Mucosa of descending colon (tissue), 3 donors: ENCODE measurements around the gene MVD. TPM values are rescaled to one million over a fixed set of nuclear protein-coding genes. Genes with fewer than 3 reads are reported as not detected.

Source experiments
- ATAC-seq: fragments of 200-7000 bp; cut with Tn5 transposase; one replicate; pipeline ENCODE4 v1.9.1; 2020; ENCODE audit warnings: mild to moderate bottlenecking, moderate library complexity
- DNase-seq, 3 donors: peaks; one replicate each; pipeline ENCODE4 v3.0.0-alpha.2; 2020
- H3K36me3 ChIP-seq: fragments of 200-600 bp; one replicate; pipeline ENCODE4 v1.8.0; 2021; ENCODE audit warnings: low read depth, mild to moderate bottlenecking
- H3K4me1 ChIP-seq: fragments of 200-600 bp; one replicate; pipeline ENCODE4 v1.8.0; 2021; ENCODE audit warnings: low read depth, mild to moderate bottlenecking
- H3K4me3 ChIP-seq: fragments of 200-600 bp; one replicate; pipeline ENCODE4 v1.8.0; 2021; ENCODE audit warnings: mild to moderate bottlenecking
- H3K9me3 ChIP-seq: fragments of 200-600 bp; one replicate; pipeline ENCODE4 v1.8.0; 2021; ENCODE audit warnings: mild to moderate bottlenecking
- CTCF ChIP-seq: fragments of 200-600 bp; IDR thresholded peaks from one replicate; pipeline ENCODE4 v1.8.0; 2022; ENCODE audit warnings: antibody characterized with exemption, mild to moderate bottlenecking
- intact Hi-C, 2 donors: fragments of 100-400 bp; cut with DNase I in 1 of 2; cut with micrococcal nuclease in 1 of 2; formaldehyde crosslinking; loops; one replicate each; pipeline versions ENCODE4 v1.11.0 to v1.11.1; 2022; cut with DNase I, micrococcal nuclease
- total RNA-seq, 3 donors: library from RNA; stranded (reverse); fragmentation: NEBNext Ultra II Directional in 2 of 3; extraction: Animal tissue kit (Norgen Biotek cat#: 25700) in 2 of 3; gene quantifications; one replicate each; pipeline versions ENCODE4 v1.2.1 to v1.2.4, GENCODE V29; 2021 to 2023
- donor health status: DM: no; HTN: no; CAD: no; lungs with moderate emphysema.
- donor health status: DM: no; HTN: no; CAD: no.
- donor health status: DM: no; HTN: yes; CAD: no.

MVD gene
- total RNA-seq, 3 donors from 2014 or later = 42.7 to 89.5 (median 72.5) TPM

GRCh38 chr16:88619859-88620815, 42.8 kb downstream of the MVD start:
- Histone ChIP-seq H3K4me3 (no peak overlapping the region), H3K9me3 (no peaks in the 10 kb centered on the region), H3K4me1 (peaks cover 31% of the 10 kb centered on the region), H3K36me3 (peaks cover 13% of the 10 kb centered on the region)
- intact Hi-C loops = no loop called here
- no peak for TF ChIP-seq CTCF
- DNase-seq (peak in 1 of 3 donors; percentile 41), ATAC-seq (peak; percentile 33)

- no peak for TF ChIP-seq CTCF
- Histone ChIP-seq H3K9me3 (no peaks in the 10 kb centered on the region), H3K4me3 (no peak overlapping the region), H3K4me1 (peaks cover 31% of the 10 kb centered on the region), H3K36me3 (peaks cover 8% of the 10 kb centered on the region)
- DNase-seq (no peak), ATAC-seq (no peak)
- intact Hi-C loops = no loop called here
Measured at GRCh38 chr16:88618956-88619667, 43.8 kb downstream of the MVD start.

GRCh38 chr16:88618182-88618955, 44.5 kb downstream of the MVD start:
- peaks cover 31% of the 10 kb centered on the region for H3K4me1 ChIP-seq
- DNase-seq (peak in 2 of 3 donors; percentile 36 to 54), ATAC-seq (peak; percentile 12)
- H3K36me3 ChIP-seq = peaks cover 7% of the 10 kb centered on the region
- intact Hi-C loops = no loop called here
- H3K4me3 ChIP-seq = no peak overlapping the region
- no peak for TF ChIP-seq CTCF
- H3K9me3 ChIP-seq = no peaks in the 10 kb centered on the region

GRCh38 chr16:88617268-88618031, 45.4 kb downstream of the MVD start:
- Histone ChIP-seq H3K9me3 (no peaks in the 10 kb centered on the region), H3K4me1 (peaks cover 31% of the 10 kb centered on the region), H3K36me3 (peaks cover 2% of the 10 kb centered on the region), H3K4me3 (no peak overlapping the region)
- peak in 2 of 3 donors; percentile 62 to 72 for DNase-seq
- peak; percentile 81 for ATAC-seq
- intact Hi-C loops = no loop called here
- TF ChIP-seq CTCF = no peak

- TF ChIP-seq CTCF = no peak
- no peak for DNase-seq
- no peak for ATAC-seq
- Histone ChIP-seq H3K4me1 (peaks cover 31% of the 10 kb centered on the region), H3K9me3 (no peaks in the 10 kb centered on the region), H3K36me3 (no peaks in the 10 kb centered on the region), H3K4me3 (no peak overlapping the region)
- intact Hi-C loops = no loop called here
Measured at GRCh38 chr16:88616736-88617135, 46.2 kb downstream of the MVD start.
